Measurements from ENCODE around the gene ZNF700. TPM values are rescaled to one million over a fixed set of nuclear protein-coding genes. Genes with fewer than 3 reads are reported as not detected.

The ZNF700 gene
- total and polyA plus RNA-seq, 9 of the 15 experiments (the other 6 are each of a cell fraction or from before 2014, with no cell fraction given) = 10.3 to 24.7 (median 14.1) TPM

- TF ChIP-seq POLR2G (IDR thresholded peaks at IDR 0.05; ENCODE audit: low read depth, low read length) = peak; percentile 65
- TF ChIP-seq SIN3A (IDR thresholded peaks at IDR 0.05; ENCODE audit: borderline replicate concordance in 2 of 2, control insufficient read depth in 1 of 2, low read depth in 2 of 2, low read length in 2 of 2) = 0 out of 4 replicates have a peak, but pooled peaks of 1 of the 2 experiments have one; percentile 8
- no peak for TF ChIP-seq JUND (IDR thresholded peaks at IDR 0.05; ENCODE audit: borderline replicate concordance, low read depth, low read length)
- no peak for TF ChIP-seq JUND (tag; IDR thresholded peaks at IDR 0.05; ENCODE audit: borderline replicate concordance, low read depth, low read length)
- TF ChIP-seq ZNF518B (CRISPR knock-in tag; IDR thresholded peaks at IDR 0.05) = no peak
- peak; percentile 97 for TF ChIP-seq PKNOX1 (IDR thresholded peaks at IDR 0.05)
- no peak for TF ChIP-seq NR2C2 (CRISPR knock-in tag; IDR thresholded peaks at IDR 0.05)
- TF ChIP-seq NR2C2 (tag; IDR thresholded peaks at IDR 0.05) = no peak
- TF ChIP-seq TAF7 (tag; IDR thresholded peaks at IDR 0.05) = 0 out of 2 replicates have a peak, but pooled peaks have one; percentile 18
- peak; percentile 62 for TF ChIP-seq SUPT5H (IDR thresholded peaks at IDR 0.05)
- TF ChIP-seq ZFX (CRISPR knock-in tag; IDR thresholded peaks at IDR 0.05) = peak; percentile 19; the same call in 1 of the 2 replicates
- 0 out of 2 replicates have a peak, but pooled peaks have one; percentile 24 for TF ChIP-seq ZBTB40 (IDR thresholded peaks at IDR 0.05)
- no peak for TF ChIP-seq ZBTB40 (CRISPR knock-in tag; IDR thresholded peaks at IDR 0.05)
- TF ChIP-seq POLR2A (conservative IDR thresholded peaks at IDR 0.05) = peak; percentile 76
Measured at GRCh38 chr19:11987405-11988281, 62.7 kb downstream of the ZNF700 start (continued).
